ENCODE data around the gene KRT38.

Gene KRT38

DNA sequence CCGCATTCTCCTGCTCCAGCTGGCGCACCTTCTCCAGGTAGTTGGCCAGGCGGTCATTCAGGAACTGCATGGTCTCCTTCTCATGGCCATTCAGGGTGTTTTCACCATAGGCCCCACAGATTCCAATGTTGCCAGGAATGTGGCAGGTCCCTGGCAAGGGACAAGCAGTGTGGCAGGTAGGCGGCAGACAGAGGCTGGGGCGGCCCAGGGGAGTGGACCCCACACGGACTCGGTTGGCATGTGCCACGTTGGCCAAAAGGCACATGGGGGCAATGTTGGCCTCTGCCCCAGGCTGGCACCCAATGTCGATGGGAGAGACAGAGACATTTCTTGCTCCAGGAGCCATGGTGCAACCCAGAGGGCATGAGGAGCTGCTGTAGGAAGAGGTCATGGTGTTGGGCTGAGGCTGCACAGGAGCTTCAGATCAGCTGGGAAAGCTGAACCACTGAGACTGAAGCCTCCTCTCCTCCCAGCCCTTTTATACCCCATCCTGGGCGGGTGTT, at the start of gene KRT38:
Gene KRT38 (minus strand): TSS at position 453 of the 503 bp plus-strand sequence. CDS start 62 bp downstream, at position 391.
- no peak for DNase-seq (ENCODE audit: low read depth in 2 of 2)

GRCh38 chr17:41489531-41489930, 48.7 kb upstream of the KRT38 start, which contains the start of gene KRT36:
Gene KRT36, minus strand, starts transcription at chr17:41489910. Its CDS starts 46 bp downstream, at chr17:41489864.
- DNase-seq (ENCODE audit: low read depth in 2 of 2) = no peak

GRCh38 chr17:41486809-41487530, 46.2 kb upstream of the KRT38 start:
- DNase-seq (ENCODE audit: low read depth in 2 of 2) = no peak

DNA sequence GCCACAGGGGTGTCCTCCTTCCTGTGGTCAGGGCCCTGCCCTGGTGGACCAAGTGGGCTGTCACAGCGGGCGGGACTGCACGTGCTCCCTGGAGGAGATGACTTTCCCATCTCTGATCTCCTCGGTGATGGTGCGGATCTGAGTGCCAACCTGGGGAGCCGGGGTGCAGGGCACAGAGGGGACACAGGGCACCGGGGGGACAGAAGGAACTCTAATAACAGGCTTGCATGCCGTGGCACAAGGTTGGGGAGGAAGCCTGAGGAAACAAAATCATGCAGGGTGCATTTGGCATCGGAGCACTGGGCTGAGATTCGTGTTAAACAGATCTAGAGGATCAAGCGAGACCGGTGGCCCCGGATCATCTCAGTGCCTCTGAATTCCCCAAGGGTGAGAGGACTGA, 45.5 kb upstream of the KRT38 start:
- no peak for DNase-seq (ENCODE audit: low read depth in 2 of 2)

- no peak for DNase-seq (ENCODE audit: low read depth in 2 of 2)
Measured at GRCh38 chr17:41484920-41485904, 44.4 kb upstream of the KRT38 start.

- DNase-seq (ENCODE audit: low read depth in 2 of 2) = no peak
Measured at GRCh38 chr17:41483991-41484826, 43.4 kb upstream of the KRT38 start.

DNA sequence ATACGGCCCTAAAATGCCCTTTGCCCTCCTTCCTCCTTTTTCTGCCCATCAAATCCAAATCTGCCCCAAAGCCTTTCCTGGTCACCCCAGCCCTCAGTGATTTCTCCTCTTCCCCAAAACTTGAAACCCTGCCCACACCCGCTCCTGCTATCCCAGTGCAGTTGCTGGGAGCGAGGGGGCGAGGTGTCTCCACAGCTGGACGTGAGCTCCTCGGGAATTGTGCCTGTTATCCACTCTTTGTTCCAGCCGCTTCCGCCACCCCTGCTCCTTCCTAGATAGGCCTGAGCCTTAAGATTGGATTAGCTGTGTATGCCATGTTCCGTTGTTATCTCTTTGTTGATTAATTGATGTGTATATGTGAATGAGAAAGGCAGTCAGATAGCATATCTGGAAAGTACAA, 42.7 kb upstream of the KRT38 start:
- no peak for DNase-seq (ENCODE audit: low read depth in 2 of 2)

DNA sequence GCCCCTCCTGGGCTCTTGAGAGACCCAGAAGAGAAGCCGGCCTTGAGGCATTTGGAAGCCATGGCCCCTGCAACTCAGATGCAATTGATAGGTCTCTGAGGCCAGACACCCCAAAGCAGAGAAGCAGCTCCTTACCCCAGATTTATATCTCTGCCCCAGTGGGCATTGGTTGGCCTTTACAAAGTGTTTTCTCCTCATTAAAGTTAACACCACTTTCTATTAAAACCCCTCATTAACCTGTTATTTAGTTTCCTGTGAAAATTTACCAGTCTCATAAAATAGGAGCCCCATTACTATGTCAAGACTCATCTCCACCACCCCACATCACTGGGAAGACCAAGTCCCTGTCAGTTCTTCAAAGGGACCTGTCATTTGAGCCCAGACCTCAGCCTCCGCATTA, 40.3 kb upstream of the KRT38 start, which contains the start of gene KRT35:
Gene KRT35 (minus strand): TSS at position 116 of the 400 bp plus-strand sequence. CDS start 54 bp downstream, at position 62.
- DNase-seq (ENCODE audit: low read depth in 2 of 2) = no peak

- DNase-seq (ENCODE audit: low read depth in 2 of 2) = no peak
Measured at GRCh38 chr17:41480581-41480980, 39.8 kb upstream of the KRT38 start.

DNA sequence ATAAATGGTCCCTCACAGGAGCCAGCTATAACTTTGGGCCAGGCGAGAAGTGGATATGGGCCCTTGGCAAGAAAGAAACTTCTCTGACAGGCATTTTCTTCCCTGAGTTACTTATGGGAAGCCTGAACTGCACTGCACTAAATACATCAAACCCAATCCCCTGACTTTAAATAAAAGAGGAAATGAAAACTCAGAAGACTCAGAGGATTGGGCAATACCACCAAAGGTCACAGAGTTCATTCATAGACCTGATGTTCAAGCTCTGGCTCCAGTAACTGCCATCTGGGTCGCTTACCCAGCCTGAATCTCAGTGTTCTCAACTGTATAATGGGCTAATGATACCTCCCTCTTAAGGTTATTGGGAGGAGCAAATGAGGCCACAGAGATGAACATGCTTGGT, 39.4 kb upstream of the KRT38 start:
- no peak for DNase-seq (ENCODE audit: low read depth in 2 of 2)

DNA sequence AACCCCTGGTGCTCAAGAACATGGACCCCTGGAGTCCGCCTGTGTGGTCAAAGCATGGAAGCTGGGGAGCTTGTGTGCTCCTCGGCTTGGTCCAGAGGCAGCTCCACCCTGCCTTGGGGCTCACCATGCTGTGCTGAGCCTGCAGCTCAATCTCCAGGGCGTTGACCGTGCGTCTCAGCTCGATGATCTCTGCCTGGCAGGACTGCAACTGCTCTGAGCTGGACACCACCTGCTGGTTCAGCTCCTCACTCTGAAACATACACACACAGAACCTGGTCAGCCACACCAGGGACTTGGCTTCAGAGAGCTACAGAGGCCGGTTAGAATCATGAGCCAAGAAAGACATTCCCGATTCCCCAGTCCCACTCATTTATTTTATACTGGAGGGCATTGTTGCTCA, 37.5 kb upstream of the KRT38 start:
- DNase-seq (ENCODE audit: low read depth in 2 of 2) = no peak

- DNase-seq (ENCODE audit: low read depth in 2 of 2) = no peak
Measured at GRCh38 chr17:41476866-41477815, 36.4 kb upstream of the KRT38 start.

DNA sequence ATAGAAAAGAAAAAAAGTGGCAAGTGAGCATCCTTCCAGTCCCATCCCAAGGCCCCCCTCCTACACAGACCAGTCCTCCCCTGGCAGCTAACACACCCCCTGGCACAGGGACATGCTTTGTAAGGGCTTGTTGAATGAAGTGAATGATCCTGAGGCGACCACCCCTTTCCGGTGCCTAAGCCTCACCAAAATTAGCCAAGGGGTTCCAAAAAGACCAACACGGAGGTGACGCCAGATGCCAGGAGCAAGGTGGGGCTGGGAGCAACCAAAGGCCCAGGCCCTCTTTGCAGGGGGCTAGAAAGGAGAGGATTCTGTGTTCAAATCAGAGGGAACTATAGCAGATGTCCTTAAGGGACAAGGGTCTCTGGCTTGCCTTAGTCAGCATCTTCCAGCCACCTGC, 34.6 kb upstream of the KRT38 start:
- no peak for DNase-seq (ENCODE audit: low read depth in 2 of 2)

DNA sequence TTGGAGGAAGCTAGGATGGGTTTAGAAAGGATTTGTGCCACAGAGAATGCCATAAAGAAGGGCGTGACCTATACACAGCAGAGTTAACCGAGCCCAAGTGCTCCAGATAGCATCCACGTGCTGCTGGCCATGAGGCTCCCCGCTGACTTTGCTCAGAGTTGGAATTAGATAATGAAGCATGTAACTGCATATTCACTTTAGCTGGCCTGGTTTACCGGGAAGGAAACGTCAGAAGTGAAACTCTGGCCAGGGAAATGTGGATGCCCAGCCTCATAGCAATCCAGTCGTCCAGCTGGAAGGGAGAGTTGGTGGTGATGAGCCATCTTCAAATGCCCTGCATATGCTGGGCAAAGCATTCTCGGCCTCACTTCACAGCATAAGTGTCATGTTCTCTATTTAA, 34.1 kb upstream of the KRT38 start:
- no peak for DNase-seq (ENCODE audit: low read depth in 2 of 2)

DNA sequence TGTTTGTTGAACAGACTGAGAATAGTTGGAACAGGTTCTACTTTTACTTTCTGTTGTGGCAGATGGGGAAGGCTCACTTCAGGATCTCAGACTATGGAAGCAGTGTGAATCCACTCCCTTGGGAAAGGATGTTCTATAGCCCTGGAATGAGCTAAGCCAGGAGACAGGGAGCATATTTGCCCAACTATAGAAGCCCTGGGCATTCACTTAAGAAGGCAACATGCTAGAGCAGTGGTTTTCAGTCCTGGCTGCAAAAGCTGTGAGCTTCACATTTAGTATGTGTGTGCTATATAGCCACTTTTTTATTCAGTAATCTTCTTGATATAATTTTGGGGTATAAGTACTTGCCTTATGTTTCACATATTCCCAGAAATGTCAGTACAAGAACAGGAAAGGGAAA, 27.6 kb upstream of the KRT38 start:
- DNase-seq (ENCODE audit: low read depth in 2 of 2) = no peak

- no peak for DNase-seq (ENCODE audit: low read depth in 2 of 2)
Measured at GRCh38 chr17:41467561-41467960, 26.8 kb upstream of the KRT38 start.

GRCh38 chr17:41466988-41467387, 26.2 kb upstream of the KRT38 start, which contains the start of gene KRT32:
Gene KRT32, minus strand, starts transcription at chr17:41467386. Its CDS starts 61 bp downstream, at chr17:41467325.
- DNase-seq (ENCODE audit: low read depth in 2 of 2) = no peak

- DNase-seq (ENCODE audit: low read depth in 2 of 2) = no peak
Measured at GRCh38 chr17:41464682-41465081, 23.9 kb upstream of the KRT38 start.

GRCh38 chr17:41464173-41464572, 23.4 kb upstream of the KRT38 start:
- DNase-seq (ENCODE audit: low read depth in 2 of 2) = no peak

GRCh38 chr17:41463746-41464145, 23.0 kb upstream of the KRT38 start:
- no peak for DNase-seq (ENCODE audit: low read depth in 2 of 2)
